ENCODE measurements around the gene EVPL. TPM values are rescaled to one million over a fixed set of nuclear protein-coding genes. Genes with fewer than 3 reads are reported as not detected.

EVPL gene
- total RNA-seq, 1 experiment from 2014 or later: 1.3 TPM

DNA sequence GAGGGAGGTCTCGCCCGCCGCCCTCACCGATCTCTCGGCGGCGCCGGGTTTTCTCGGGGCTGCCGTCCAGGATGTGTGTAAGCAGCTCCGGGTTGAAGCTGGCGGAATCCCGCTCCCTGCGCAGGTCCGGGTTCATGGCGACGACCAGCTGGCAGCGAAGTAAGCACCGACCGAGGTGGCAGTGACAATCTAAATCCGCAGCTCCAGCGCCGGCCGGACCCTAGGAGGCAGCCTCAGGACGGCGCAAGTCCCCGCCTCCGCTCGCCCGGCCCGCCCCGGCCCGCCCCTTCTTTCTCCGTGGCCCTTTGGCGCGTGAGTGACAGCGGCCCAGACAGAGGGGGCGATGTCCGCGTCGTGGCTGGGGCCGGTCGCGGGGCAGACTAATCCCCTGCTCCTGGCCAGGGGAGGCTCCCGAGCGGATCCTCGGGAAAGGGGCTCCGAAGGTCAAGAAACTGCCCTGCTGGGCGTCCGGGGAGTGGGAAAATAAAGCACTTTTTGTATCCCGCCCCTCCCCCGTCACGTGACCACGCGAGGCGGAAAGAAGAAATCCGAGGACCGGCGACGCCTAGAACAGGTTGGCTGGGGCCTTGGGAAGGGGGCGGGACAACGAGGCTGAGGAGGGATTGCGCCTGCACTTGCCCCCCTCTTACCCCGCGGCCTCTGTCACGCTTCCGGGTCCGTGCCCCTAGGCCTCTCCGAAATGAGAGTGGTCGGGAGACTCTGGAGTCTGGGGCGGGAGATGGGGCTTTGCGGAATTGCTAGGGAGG lies 48.0 kb downstream of the EVPL start, which contains the start of the genes ACOX1 and TEN1 (continued):
- TF ChIP-seq, protein P1, sequence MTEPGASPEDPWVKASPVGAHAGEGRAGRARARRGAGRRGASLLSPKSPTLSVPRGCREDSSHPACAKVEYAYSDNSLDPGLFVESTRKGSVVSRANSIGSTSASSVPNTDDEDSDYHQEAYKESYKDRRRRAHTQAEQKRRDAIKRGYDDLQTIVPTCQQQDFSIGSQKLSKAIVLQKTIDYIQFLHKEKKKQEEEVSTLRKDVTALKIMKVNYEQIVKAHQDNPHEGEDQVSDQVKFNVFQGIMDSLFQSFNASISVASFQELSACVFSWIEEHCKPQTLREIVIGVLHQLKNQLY (CRISPR knock-in tag; IDR thresholded peaks at IDR 0.05): no peak
- TF ChIP-seq JUN (CRISPR knock-in tag; IDR thresholded peaks at IDR 0.05): no peak
- TF ChIP-seq, protein P2, sequence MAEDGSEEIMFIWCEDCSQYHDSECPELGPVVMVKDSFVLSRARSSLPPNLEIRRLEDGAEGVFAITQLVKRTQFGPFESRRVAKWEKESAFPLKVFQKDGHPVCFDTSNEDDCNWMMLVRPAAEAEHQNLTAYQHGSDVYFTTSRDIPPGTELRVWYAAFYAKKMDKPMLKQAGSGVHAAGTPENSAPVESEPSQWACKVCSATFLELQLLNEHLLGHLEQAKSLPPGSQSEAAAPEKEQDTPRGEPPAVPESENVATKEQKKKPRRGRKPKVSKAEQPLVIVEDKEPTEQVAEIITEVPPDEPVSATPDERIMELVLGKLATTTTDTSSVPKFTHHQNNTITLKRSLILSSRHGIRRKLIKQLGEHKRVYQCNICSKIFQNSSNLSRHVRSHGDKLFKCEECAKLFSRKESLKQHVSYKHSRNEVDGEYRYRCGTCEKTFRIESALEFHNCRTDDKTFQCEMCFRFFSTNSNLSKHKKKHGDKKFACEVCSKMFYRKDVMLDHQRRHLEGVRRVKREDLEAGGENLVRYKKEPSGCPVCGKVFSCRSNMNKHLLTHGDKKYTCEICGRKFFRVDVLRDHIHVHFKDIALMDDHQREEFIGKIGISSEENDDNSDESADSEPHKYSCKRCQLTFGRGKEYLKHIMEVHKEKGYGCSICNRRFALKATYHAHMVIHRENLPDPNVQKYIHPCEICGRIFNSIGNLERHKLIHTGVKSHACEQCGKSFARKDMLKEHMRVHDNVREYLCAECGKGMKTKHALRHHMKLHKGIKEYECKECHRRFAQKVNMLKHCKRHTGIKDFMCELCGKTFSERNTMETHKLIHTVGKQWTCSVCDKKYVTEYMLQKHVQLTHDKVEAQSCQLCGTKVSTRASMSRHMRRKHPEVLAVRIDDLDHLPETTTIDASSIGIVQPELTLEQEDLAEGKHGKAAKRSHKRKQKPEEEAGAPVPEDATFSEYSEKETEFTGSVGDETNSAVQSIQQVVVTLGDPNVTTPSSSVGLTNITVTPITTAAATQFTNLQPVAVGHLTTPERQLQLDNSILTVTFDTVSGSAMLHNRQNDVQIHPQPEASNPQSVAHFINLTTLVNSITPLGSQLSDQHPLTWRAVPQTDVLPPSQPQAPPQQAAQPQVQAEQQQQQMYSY (CRISPR knock-in tag; IDR thresholded peaks at IDR 0.05): peak; percentile 40; the same call in 1 of the 2 replicates
- TF ChIP-seq RORB (CRISPR knock-in tag; IDR thresholded peaks at IDR 0.05): no peak
- TF ChIP-seq ZNF416 (CRISPR knock-in tag; IDR thresholded peaks at IDR 0.05): no peak
- no peak for TF ChIP-seq TEAD1 (CRISPR knock-in tag; IDR thresholded peaks at IDR 0.05)
- TF ChIP-seq, protein P3, sequence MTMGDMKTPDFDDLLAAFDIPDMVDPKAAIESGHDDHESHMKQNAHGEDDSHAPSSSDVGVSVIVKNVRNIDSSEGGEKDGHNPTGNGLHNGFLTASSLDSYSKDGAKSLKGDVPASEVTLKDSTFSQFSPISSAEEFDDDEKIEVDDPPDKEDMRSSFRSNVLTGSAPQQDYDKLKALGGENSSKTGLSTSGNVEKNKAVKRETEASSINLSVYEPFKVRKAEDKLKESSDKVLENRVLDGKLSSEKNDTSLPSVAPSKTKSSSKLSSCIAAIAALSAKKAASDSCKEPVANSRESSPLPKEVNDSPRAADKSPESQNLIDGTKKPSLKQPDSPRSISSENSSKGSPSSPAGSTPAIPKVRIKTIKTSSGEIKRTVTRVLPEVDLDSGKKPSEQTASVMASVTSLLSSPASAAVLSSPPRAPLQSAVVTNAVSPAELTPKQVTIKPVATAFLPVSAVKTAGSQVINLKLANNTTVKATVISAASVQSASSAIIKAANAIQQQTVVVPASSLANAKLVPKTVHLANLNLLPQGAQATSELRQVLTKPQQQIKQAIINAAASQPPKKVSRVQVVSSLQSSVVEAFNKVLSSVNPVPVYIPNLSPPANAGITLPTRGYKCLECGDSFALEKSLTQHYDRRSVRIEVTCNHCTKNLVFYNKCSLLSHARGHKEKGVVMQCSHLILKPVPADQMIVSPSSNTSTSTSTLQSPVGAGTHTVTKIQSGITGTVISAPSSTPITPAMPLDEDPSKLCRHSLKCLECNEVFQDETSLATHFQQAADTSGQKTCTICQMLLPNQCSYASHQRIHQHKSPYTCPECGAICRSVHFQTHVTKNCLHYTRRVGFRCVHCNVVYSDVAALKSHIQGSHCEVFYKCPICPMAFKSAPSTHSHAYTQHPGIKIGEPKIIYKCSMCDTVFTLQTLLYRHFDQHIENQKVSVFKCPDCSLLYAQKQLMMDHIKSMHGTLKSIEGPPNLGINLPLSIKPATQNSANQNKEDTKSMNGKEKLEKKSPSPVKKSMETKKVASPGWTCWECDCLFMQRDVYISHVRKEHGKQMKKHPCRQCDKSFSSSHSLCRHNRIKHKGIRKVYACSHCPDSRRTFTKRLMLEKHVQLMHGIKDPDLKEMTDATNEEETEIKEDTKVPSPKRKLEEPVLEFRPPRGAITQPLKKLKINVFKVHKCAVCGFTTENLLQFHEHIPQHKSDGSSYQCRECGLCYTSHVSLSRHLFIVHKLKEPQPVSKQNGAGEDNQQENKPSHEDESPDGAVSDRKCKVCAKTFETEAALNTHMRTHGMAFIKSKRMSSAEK (CRISPR knock-in tag; IDR thresholded peaks at IDR 0.05; ENCODE audit: borderline replicate concordance): no peak
- TF ChIP-seq, protein P4, sequence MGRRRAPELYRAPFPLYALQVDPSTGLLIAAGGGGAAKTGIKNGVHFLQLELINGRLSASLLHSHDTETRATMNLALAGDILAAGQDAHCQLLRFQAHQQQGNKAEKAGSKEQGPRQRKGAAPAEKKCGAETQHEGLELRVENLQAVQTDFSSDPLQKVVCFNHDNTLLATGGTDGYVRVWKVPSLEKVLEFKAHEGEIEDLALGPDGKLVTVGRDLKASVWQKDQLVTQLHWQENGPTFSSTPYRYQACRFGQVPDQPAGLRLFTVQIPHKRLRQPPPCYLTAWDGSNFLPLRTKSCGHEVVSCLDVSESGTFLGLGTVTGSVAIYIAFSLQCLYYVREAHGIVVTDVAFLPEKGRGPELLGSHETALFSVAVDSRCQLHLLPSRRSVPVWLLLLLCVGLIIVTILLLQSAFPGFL (CRISPR knock-in tag; IDR thresholded peaks at IDR 0.05; ENCODE audit: borderline replicate concordance): 0 out of 2 replicates have a peak, but pooled peaks have one; percentile 17
- TF ChIP-seq IRF2 (CRISPR knock-in tag; IDR thresholded peaks at IDR 0.05; ENCODE audit: borderline replicate concordance, low read depth): no peak

DNA sequence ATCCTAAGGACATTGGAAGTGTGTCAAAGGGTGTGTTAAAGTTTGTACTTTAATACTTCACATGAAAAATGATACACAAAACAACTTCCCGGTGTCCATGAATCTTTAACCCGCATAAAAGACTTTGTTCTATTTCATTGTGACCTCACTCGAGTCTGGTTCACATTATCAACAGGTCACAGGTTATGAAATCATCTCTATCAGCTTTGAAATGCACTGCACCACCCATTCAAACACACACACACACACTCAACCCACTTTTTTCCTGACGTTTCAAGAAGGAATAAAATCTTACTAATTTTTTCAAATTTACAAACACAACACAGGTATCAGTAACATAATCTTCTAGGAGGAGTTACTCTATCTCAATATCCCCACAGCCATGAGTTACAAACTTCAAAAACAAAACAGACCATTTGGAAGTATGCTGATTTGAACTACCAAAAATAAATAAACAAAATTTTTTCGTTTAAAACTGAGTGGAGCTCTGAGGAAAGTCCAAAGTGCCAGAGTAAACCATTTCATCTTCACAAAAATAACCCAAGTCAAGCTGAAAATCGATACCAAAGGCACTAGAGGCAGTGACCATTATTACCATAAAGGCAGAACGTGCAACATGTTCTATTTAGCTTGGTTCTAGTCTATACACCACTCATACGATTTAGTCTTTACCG lies 50.8 kb downstream of the EVPL start:
- Mint-ChIP-seq H3K27ac (peak overlapping the region; percentile 28; the same call in 1 of the 2 replicates), H3K27me3 (ENCODE audit: low read depth) (no peaks in the 10 kb centered on the region), H3K36me3 (peaks cover 26% of the 10 kb centered on the region), H3K9me3 (no peaks in the 10 kb centered on the region), H3K4me3 (peak overlapping the region; percentile 5), H3K4me1 (peaks cover 39% of the 10 kb centered on the region)
- ChIA-PET POLR2A (no interaction called here), CTCF (interaction anchor here (2.1 kb wide), 1 partner anchor 29 kb away, joined by 5 read pairs; no protein-coding TSS in a partner anchor)
- TF ChIP-seq GABPB1 (CRISPR knock-in tag; IDR thresholded peaks at IDR 0.05) (peak; percentile 25; the same call in 1 of the 2 replicates), ZNF416 (CRISPR knock-in tag; IDR thresholded peaks at IDR 0.05) (no peak)
- ATAC-seq (no peak), DNase-seq (ENCODE audit: low spot score) (no peak)

DNA sequence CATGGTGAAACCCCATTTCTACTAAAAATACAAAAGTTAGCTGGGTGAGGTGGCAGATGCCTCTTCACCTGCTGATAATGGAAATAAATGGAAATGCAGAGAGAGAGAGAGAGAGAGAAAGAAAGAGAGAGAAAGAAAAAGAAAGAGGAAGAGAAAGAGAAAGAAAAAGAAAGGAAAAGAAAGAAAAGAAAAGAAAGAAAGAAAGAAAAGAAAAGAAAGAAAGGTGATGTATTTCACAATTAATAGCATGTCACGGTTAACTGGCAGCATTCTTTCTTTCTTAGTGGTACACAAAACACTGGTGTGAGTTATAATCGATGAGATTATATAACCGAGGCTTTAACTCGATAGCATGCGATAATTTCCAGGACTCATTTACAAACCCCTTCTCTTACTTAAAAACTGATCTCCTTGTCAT lies 51.3 kb downstream of the EVPL start:
- peaks cover 34% of the 10 kb centered on the region for H3K4me1 Mint-ChIP-seq
- peak overlapping the region; percentile 80; the same call in 1 of the 2 replicates for H3K27ac Mint-ChIP-seq
- H3K9me3 Mint-ChIP-seq: no peaks in the 10 kb centered on the region
- H3K4me3 Mint-ChIP-seq: no peak overlapping the region
- H3K36me3 Mint-ChIP-seq: peaks cover 26% of the 10 kb centered on the region
- CTCF ChIA-PET: interaction anchor here (2.1 kb wide), 1 partner anchor 30 kb away, joined by 5 read pairs; no protein-coding TSS in a partner anchor
- ATAC-seq: no peak
- H3K27me3 Mint-ChIP-seq (ENCODE audit: low read depth): no peaks in the 10 kb centered on the region
- POLR2A ChIA-PET: no interaction called here
- DNase-seq (ENCODE audit: low spot score): no peak
- no peak for TF ChIP-seq IRF2 (CRISPR knock-in tag; IDR thresholded peaks at IDR 0.05; ENCODE audit: borderline replicate concordance, low read depth)
- TF ChIP-seq, protein P5, sequence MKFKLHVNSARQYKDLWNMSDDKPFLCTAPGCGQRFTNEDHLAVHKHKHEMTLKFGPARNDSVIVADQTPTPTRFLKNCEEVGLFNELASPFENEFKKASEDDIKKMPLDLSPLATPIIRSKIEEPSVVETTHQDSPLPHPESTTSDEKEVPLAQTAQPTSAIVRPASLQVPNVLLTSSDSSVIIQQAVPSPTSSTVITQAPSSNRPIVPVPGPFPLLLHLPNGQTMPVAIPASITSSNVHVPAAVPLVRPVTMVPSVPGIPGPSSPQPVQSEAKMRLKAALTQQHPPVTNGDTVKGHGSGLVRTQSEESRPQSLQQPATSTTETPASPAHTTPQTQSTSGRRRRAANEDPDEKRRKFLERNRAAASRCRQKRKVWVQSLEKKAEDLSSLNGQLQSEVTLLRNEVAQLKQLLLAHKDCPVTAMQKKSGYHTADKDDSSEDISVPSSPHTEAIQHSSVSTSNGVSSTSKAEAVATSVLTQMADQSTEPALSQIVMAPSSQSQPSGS (CRISPR knock-in tag; IDR thresholded peaks at IDR 0.05; ENCODE audit: borderline replicate concordance, low read depth): no peak
- TF ChIP-seq, protein P6, sequence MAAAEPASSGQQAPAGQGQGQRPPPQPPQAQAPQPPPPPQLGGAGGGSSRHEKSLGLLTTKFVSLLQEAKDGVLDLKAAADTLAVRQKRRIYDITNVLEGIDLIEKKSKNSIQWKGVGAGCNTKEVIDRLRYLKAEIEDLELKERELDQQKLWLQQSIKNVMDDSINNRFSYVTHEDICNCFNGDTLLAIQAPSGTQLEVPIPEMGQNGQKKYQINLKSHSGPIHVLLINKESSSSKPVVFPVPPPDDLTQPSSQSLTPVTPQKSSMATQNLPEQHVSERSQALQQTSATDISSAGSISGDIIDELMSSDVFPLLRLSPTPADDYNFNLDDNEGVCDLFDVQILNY (CRISPR knock-in tag; IDR thresholded peaks at IDR 0.05): no peak
- TF ChIP-seq, protein P7, sequence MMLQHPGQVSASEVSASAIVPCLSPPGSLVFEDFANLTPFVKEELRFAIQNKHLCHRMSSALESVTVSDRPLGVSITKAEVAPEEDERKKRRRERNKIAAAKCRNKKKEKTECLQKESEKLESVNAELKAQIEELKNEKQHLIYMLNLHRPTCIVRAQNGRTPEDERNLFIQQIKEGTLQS (CRISPR knock-in tag; conservative IDR thresholded peaks at IDR 0.05): no peak

Data from WTC11 (cell line).